IPS-15b (cell line): ENCODE data around the gene MAP2K7.

Experiments
- H3K27me3 ChIP-seq: one replicate; pipeline ENCODE4 v1.6.1; 2013; ENCODE audit warnings: low read length; ENCODE audit not compliant: control insufficient read depth, insufficient read depth
- H3K36me3 ChIP-seq: one replicate; pipeline ENCODE4 v1.6.1; 2013; ENCODE audit warnings: low read length; ENCODE audit not compliant: control insufficient read depth, insufficient read depth
- H3K4me1 ChIP-seq: one replicate; pipeline ENCODE4 v1.6.1; 2013; ENCODE audit warnings: mild to moderate bottlenecking, low read length; ENCODE audit not compliant: control insufficient read depth, insufficient read depth
- H3K4me3 ChIP-seq: one replicate; pipeline ENCODE4 v1.5.1; 2013; ENCODE audit warnings: low read depth, low read length
- H3K9ac ChIP-seq: one replicate; pipeline ENCODE4 v1.6.1; 2013; ENCODE audit warnings: low read depth, mild to moderate bottlenecking, low read length
- H3K9me3 ChIP-seq: one replicate; pipeline ENCODE4 v1.6.1; 2013; ENCODE audit warnings: mild to moderate bottlenecking, low read length; ENCODE audit not compliant: control insufficient read depth, insufficient read depth

The MAP2K7 gene

DNA sequence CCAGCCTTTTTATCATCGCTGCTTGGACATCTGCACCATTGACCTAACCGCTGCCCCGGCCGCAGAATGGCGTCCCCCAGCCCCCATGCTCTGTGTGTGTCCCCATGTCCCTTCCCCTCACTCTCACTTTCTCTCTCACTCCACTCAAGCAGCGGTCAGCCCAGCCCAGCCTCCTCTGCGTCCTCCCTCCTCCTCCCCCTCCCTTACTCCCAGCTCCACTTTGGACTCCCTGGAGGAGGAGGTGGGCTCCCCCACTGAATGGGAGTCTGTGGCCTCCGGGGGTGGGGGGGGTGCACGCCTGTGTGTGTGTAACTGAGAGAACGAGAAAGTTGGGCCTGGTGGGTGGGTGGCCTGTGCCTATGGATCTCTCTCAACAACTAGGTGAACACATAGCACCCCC lies 2.2 kb downstream of the MAP2K7 start:
- no peak overlapping the region for H3K9ac ChIP-seq
- H3K4me3 ChIP-seq = no peak overlapping the region
- H3K4me1 ChIP-seq = peaks cover 2% of the 10 kb centered on the region

DNA sequence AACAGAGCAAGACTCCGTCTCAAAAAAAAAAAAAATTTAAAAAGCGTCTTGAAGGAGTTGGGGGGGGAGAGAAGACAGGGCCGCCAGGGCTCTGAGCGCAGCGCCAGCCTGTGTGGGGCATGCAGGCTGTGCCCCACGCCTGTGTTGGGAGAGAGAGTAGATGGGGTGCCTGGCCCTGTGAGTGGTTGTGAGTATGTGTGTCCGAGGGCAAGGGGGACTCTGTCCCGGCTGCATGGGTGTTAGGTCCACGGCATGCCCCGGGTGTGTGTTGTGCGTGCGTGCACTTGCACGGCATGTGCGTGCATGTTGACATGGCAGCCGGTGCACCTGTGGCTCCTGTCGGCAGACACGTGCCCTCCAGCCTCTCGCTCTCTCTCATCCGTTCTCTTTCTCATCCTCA lies 3.4 kb downstream of the MAP2K7 start:
- peaks cover 2% of the 10 kb centered on the region for H3K4me1 ChIP-seq
- no peak overlapping the region for H3K9ac ChIP-seq
- no peaks in the 10 kb centered on the region for H3K9me3 ChIP-seq
- no peak overlapping the region for H3K4me3 ChIP-seq
- peaks cover 26% of the 10 kb centered on the region for H3K36me3 ChIP-seq
- no peaks in the 10 kb centered on the region for H3K27me3 ChIP-seq

More for the DNA sequence above, 2.2 kb downstream of the MAP2K7 start:
- H3K36me3 ChIP-seq = peaks cover 17% of the 10 kb centered on the region
- H3K9me3 ChIP-seq = no peaks in the 10 kb centered on the region
- H3K27me3 ChIP-seq = no peaks in the 10 kb centered on the region

DNA sequence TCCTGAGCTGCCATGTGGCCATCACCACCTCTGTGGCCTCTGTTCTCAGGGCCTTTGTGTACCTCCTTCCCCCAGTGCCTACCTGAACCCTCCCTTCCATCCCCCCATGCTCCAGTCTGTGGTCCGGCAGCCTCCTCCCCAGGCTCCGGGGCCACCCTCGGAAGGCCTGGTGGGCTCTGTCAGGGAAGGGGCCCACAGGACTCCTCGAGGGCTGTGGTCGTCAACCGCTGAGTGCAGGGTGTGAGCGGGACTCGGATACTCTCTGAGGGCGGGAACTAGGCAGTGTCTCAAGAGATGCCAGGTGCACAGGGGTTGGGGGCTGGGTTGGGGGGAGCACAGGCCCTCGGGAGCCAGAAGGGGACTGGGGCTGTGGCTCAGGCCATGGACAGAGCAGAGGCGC lies 3.9 kb downstream of the MAP2K7 start:
- H3K9ac ChIP-seq = no peak overlapping the region
- peaks cover 28% of the 10 kb centered on the region for H3K36me3 ChIP-seq
- H3K4me3 ChIP-seq = no peak overlapping the region
- no peaks in the 10 kb centered on the region for H3K27me3 ChIP-seq
- H3K4me1 ChIP-seq = peaks cover 2% of the 10 kb centered on the region
- H3K9me3 ChIP-seq = no peaks in the 10 kb centered on the region

DNA sequence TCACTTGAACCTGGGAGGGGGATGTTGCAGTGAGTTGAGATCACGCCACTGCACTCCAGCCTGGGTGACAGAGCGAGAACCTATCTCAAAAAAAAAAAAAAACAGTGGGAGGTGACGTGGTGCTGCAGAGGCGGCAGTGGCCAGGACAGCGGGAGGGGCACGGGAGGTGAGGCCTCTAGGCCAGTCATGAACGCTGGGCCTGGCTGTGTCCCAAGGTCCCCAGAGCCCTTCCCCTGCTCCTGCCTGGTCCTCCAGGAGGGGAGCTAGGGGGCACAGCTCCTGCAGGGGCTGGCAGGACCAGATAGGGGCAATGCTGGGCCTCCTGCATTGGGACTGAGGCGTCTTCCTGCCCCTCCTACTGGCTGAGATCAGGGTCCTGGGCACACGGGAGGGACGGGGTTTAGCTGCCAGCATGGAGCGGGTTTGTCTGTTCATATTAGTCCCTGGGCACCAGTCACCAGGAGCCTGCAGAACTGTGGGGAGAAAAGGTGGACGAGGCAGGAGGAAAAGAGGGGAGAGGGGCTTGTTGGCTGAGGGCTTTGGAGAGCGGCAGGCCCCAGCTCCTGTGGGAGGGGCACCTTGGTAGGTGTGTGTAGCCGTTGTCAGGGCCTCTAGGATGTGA lies 4.5 kb downstream of the MAP2K7 start:
- H3K9me3 ChIP-seq = no peaks in the 10 kb centered on the region
- H3K9ac ChIP-seq = no peak overlapping the region
- peaks cover 2% of the 10 kb centered on the region for H3K4me1 ChIP-seq
- peaks cover 28% of the 10 kb centered on the region for H3K36me3 ChIP-seq
- H3K4me3 ChIP-seq = no peak overlapping the region
- no peaks in the 10 kb centered on the region for H3K27me3 ChIP-seq

DNA sequence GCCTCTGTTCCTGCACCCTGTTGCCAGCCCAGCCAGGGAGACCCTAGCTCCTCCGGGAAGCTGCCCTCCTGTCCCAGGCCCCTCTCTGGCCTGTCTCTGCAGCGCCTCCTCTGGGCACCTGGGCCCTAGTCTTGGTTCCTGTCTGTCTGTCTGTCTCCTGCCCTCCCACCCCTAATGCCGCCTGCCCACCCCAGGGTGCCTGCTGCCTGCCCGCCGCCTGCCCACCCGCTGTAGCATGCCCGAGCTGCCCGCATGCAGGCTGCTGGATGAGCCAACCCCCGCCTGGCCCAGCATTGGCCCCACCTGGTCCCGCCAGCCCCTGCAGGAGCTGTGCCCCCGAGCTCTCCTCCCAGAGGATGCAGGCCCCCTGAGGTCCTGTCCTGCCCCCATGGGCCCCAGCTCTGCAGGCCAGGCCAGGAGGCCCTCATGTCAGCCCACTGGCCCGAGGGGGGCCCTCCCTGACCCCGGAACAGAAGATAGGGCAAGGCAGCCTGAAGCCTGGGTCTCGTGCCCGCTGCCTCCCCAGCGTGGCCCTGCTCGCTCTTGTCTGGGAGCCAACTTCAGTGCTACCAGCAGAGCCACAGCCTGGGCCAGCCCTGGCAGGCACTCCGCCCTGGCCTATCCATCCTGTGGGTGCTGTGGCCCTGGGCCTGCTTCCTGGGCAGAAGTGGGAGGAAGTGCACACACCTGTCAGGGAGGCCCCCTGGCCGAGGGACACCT lies 5.2 kb downstream of the MAP2K7 start:
- Histone ChIP-seq H3K9me3 (no peaks in the 10 kb centered on the region), H3K27me3 (no peaks in the 10 kb centered on the region), H3K36me3 (peaks cover 28% of the 10 kb centered on the region), H3K4me1 (peaks cover 2% of the 10 kb centered on the region), H3K4me3 (no peak overlapping the region), H3K9ac (no peak overlapping the region)

DNA sequence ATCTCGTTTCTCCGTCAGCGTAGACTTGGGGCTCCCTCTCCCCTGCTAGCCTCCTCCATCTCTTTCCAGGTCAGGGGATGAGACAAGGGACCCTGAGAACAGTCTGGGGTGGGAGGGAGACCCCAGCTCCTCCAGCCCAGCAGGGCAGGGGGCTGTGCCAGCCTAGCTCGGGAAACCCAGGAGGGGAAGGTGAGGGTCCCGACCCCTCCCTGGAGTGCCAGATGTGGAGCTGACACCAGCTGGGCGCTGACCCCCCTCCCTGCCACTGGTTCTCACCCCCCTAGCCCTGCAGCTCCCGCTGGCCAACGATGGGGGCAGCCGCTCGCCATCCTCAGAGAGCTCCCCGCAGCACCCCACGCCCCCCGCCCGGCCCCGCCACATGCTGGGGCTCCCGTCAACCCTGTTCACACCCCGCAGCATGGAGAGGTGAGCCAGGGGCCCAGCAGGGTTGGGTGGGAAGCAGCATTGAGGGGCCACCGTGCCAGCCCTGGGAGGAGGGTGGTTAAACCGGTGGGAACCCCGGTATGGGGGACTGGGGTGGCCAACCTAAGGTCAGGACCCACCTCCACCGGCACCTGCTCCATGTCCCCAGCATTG lies 5.9 kb downstream of the MAP2K7 start:
- no peaks in the 10 kb centered on the region for H3K9me3 ChIP-seq
- peaks cover 2% of the 10 kb centered on the region for H3K4me1 ChIP-seq
- H3K4me3 ChIP-seq = no peak overlapping the region
- H3K27me3 ChIP-seq = peaks cover under 1% of the 10 kb centered on the region
- peaks cover 28% of the 10 kb centered on the region for H3K36me3 ChIP-seq
- H3K9ac ChIP-seq = no peak overlapping the region

DNA sequence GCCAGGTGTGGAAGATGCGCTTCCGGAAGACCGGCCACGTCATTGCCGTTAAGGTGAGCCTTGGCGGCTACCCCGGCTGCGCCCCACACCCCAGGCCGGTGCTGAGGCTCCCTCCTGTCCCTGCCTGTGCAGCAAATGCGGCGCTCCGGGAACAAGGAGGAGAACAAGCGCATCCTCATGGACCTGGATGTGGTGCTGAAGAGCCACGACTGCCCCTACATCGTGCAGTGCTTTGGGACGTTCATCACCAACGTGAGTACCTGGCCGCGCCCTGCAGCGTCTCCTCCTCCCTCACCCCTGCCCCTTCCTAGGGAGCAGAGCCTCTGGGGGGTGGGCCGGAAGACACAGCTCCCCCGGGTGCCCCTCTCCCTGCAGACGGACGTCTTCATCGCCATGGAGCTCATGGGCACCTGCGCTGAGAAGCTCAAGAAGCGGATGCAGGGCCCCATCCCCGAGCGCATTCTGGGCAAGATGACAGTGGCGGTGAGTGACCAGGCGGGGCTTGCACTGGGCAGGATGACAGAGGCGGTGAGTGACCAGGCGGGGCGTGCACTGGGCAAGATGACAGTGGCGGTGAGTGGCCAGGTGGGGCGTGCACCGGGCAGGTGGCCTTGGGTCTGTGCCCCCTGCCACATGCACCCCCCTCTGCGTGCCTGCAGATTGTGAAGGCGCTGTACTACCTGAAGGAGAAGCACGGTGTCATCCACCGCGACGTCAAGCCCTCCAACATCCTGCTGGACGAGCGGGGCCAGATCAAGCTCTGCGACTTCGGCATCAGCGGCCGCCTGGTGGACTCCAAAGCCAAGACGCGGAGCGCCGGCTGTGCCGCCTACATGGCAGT lies 6.9 kb downstream of the MAP2K7 start:
- peaks cover 8% of the 10 kb centered on the region for H3K27me3 ChIP-seq

DNA sequence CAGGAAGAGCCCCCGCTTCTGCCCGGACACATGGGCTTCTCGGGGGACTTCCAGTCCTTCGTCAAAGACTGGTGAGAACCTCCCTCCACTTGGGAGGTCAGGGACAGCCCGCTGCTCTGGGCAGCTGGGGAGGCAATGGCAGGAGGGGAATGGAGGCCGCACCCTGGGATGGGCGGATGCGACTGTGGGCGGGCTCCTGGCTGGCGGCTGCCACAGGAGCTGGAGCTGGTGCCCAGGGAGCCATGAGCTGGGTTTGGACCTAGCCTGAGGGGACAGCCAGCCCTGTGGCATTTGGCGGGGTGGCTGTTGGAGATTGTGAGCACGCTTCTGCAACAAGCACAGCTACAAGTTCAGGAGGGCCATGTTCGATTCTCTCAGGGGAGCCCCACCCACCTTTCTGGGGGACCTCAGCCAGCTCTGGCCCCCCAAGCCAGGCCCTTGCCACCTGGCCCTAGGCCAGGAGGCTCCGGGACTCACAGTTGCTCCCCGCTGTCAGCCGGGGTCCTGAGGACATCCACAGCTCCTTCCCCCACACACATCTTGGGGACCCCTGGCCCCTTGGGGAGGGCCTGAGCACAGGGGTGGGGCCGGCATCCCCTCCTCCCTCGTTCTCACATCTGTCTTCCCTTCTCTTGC lies 7.9 kb downstream of the MAP2K7 start:
- Histone ChIP-seq H3K9ac (no peak overlapping the region), H3K9me3 (no peaks in the 10 kb centered on the region), H3K4me1 (no peaks in the 10 kb centered on the region)

More for the DNA sequence above, 6.9 kb downstream of the MAP2K7 start:
- H3K4me1 ChIP-seq = no peaks in the 10 kb centered on the region
- no peaks in the 10 kb centered on the region for H3K9me3 ChIP-seq
- H3K9ac ChIP-seq = no peak overlapping the region
- peaks cover 27% of the 10 kb centered on the region for H3K36me3 ChIP-seq
- H3K4me3 ChIP-seq = no peak overlapping the region

DNA sequence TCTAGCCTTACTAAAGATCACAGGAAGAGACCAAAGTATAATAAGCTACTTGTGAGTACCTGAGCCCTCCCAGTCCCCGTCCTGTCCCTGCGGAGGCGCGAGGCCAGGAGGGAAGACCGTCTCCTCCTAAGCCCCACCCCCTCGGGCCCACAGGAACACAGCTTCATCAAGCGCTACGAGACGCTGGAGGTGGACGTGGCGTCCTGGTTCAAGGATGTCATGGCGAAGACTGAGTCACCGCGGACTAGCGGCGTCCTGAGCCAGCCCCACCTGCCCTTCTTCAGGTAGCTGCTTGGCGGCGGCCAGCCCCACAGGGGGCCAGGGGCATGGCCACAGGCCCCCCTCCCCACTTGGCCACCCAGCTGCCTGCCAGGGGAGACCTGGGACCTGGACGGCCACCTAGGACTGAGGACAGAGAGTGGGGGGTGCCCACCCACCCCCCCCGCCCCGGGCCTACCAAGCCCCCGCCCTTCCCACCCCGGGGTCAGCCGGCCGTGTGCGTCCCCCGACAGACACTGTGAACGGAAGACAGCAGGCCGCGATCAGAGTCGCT lies 8.5 kb downstream of the MAP2K7 start:
- no peak overlapping the region for H3K9ac ChIP-seq
- peaks cover 19% of the 10 kb centered on the region for H3K36me3 ChIP-seq
- peaks cover 16% of the 10 kb centered on the region for H3K27me3 ChIP-seq
- H3K4me1 ChIP-seq = no peaks in the 10 kb centered on the region
- no peaks in the 10 kb centered on the region for H3K9me3 ChIP-seq
- H3K4me3 ChIP-seq = no peak overlapping the region

More for the DNA sequence above, 7.9 kb downstream of the MAP2K7 start:
- peaks cover 19% of the 10 kb centered on the region for H3K36me3 ChIP-seq
- no peak overlapping the region for H3K4me3 ChIP-seq
- H3K27me3 ChIP-seq = peaks cover 12% of the 10 kb centered on the region

DNA sequence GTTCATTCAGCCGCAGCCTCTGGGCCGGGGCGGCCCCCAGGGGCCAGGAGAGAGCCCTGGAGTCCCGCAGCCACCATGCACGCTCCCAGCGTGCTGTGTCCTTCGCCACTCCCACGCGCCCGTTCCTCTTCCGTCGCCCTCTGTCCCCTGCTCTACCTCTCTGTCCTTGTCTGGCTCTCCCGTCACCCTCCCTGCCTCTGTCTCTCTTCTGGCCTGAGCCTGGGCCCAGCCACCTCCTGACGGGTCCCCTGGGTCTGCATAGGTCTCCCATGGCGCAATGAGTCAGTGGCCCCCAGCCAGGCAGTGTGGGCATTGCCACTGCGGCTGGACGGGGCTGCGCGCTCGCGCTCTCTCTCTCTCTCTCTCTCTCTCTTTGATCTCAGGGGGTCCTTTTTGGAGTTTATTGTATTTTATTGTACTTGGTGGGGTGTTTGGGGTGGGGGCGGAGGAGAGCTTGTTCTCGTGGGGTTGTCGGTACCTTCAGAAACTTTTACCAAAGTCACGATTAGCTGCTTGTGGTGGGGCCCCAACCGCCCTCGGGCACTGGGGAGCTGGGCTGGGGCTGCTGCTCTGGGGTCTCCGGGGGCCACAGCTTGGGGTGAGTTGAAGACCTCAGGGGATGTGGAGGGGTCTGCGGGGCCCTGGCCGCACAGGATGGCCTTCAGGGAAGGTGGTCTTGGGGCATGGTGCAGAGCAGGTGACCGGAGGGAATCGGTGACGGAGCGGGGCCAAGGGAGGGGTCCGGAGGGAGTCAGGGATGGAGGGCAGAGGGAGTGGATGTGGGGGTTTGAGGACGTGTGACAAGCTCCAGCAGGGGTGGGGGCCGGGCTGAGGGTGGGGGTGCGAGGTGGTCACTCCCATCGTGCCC lies 9.3 kb downstream of the MAP2K7 start:
- Histone ChIP-seq H3K4me1 (no peaks in the 10 kb centered on the region), H3K4me3 (no peak overlapping the region), H3K27me3 (peaks cover 21% of the 10 kb centered on the region), H3K9me3 (no peaks in the 10 kb centered on the region), H3K9ac (no peak overlapping the region), H3K36me3 (peaks cover 19% of the 10 kb centered on the region)
